Measurements from ENCODE around the gene OR10H1.
"Not testable (repeated sequence)": the region's sequence is repeated elsewhere in the genome, so short reads cannot be mapped to it uniquely, and the experiment has no call there.

Gene OR10H1, protein sequence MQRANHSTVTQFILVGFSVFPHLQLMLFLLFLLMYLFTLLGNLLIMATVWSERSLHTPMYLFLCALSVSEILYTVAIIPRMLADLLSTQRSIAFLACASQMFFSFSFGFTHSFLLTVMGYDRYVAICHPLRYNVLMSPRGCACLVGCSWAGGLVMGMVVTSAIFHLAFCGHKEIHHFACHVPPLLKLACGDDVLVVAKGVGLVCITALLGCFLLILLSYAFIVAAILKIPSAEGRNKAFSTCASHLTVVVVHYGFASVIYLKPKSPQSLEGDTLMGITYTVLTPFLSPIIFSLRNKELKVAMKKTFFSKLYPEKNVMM

GRCh38 chr19:15815306-15815705, at the start of gene OR10H1:
OR10H1 (minus strand) TSS chr19:15815664; CDS start chr19:15808037, 7,627 bp downstream.
- no peak for DNase-seq (ENCODE audit: low read depth)

- DNase-seq (ENCODE audit: low read depth), result no peak
Observed at GRCh38 chr19:15864824-15865223, 49.4 kb upstream of the OR10H1 start.

DNA sequence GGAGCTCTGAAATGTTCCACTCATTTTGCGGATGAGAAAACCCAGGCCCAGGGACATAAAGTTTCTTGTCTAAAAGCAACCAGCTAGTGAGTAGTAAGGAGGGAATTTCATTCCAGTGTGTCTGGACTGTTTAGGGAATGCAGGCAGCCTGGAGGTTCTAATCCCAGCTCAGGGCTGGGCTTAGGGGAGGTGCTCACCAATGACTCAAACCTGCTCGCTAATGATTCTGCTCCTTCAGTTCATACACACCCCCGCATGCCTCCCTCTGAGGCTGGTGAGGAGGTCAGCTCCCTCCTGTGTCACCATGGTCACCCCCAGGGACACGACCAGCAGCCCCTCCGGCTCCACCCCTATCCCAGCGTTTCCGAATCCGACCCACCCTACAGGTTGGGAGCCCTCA, 47.8 kb upstream of the OR10H1 start:
- no peak for DNase-seq (ENCODE audit: low read depth)

DNA sequence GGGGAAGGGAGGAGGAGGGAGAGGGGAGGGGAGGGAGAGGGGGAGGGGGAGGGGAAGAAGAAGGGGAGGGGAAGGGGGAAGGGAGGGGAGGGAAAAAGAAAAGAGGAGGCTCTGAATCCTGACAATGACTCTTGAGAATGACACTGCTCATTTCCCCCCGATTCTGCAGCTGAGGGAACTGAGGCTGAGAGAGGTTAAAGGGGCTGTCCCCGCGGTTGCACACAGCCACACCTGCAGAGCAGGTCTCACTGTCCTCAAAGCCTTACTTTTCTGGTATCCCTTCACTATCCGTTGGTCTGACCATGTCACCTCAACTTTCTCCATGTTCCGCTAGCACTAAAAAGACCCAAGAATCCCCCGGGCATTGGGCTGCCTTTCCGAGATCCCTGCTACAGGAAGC, 47.0 kb upstream of the OR10H1 start:
- DNase-seq (ENCODE audit: low read depth), result no peak

DNA sequence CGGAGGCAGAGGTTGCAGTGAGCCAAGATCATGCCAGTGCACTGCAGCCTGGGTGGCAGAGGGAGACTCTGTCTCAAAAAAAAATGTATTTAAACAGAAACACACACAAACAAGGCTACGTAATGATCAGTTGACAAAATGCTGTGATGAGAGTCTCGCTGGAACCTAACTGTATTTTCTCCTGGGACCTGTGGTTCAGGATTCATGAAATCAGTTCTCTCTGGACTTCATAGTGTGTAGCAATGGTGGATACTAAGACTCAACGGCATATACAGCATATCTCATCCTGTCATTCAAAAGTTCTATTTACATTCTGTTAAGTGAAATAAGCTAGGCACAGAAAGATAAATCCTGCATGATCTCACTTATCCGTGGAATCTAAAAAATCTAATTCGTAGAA, 45.1 kb upstream of the OR10H1 start:
- DNase-seq (ENCODE audit: low read depth), result no peak

DNA sequence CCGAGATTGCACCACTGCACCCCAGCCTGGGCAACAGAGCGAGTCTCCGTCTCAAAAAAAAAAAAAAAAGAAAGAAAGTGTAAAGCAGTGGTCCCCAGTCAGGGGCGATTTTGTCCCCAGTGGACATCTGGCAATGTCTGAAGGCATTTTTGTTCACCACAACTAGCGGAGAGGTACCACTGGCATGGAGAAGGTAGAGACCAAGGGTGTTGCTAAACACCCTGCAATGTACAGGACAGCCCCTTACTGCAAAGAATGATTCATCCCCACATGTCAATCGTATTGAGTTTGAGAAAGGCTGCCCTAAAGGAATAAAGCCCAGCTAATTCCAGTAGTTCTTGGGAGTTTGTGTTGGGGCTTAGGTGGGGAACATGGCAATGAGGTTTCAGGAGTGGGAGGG, 43.7 kb upstream of the OR10H1 start:
- no peak for DNase-seq (ENCODE audit: low read depth)

DNA sequence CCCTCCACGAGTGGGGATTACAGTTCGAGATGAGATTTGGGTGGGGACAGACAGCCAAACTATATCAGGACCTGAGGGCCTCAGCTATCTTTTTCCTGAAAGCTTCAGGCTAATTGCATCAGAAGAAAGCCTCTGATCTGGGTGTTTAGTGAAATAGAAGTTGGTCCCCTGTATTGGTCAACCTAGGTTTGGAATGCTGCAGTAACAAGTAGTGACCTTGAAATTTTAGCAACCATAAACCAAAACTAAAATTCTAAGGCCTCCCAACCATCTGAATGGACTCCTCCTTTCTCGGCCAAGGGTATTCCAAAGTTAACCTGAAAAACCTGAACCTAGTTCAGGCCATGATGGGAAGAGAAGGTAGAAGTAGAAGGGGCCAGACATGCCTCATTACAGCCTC, 34.9 kb upstream of the OR10H1 start:
- DNase-seq (ENCODE audit: low read depth), result no peak

DNA sequence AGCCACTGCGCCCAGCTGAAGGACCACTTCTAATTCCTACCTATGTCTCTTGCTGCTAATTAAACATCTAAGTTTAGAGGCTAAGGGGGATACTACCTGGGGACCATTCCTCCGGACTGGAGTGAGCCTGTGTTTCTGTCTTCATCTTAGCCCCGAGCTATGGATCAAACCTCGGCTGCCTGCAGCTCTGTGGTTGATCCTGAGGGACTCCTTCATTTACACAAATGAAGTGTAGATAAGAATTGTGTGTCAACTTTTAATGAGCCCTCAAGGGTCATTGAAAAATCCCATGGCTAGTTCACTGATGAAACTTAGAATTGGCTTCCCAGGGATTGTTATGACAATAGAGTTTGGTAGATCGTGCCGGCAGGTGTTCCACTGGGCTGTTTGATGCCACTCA, 31.5 kb upstream of the OR10H1 start:
- no peak for DNase-seq (ENCODE audit: low read depth)

- DNase-seq (ENCODE audit: low read depth), result not testable (repeated sequence)
Observed at GRCh38 chr19:15843894-15844222, 28.4 kb upstream of the OR10H1 start.

GRCh38 chr19:15843203-15843893, 27.9 kb upstream of the OR10H1 start:
- no peak for DNase-seq (ENCODE audit: low read depth)

GRCh38 chr19:15841875-15842569, 26.6 kb upstream of the OR10H1 start:
- no peak for DNase-seq (ENCODE audit: low read depth)

- DNase-seq (ENCODE audit: low read depth), result no peak
Observed at GRCh38 chr19:15840833-15841232, 25.4 kb upstream of the OR10H1 start.

DNA sequence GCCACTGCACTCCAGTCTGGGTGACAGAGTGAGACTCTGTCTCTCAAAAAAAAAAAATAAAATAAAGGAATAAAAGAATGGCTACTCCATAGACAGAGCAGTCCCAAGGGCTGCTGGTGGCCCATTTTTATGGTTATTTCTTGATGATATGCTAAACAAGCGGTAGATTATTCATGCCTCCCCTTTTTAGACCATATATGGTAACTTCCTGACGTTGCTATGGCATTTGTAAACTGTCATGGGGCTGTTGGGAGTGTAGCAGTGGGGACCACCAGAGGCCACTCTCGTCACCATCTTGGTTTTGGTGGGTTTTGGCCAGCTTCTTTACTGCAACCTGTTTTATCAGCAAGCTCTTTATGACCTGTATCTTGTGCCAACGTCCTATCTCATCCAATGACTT, 24.4 kb upstream of the OR10H1 start:
- not testable (repeated sequence) for DNase-seq (ENCODE audit: low read depth)

DNA sequence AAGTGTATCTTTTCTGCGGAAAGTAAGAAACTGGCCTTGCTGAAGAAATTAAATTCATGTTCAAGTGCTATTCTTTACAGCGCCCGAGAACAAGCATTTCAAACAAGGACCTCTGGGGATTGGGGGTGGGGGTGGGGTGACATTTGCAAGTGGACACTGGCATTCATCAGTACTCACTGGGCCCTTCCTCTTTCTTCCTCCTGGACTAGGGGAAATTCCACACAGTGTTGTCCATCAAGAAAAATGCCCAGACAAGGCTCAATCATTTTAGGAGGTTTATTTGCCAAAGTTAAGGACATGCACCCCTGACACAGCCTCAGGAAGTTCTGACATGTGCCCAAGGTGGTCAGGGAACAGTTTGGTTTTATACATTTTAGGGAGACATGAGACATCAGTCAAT, 22.9 kb upstream of the OR10H1 start:
- no peak for DNase-seq (ENCODE audit: low read depth)

GRCh38 chr19:15837221-15837731, 21.8 kb upstream of the OR10H1 start:
- DNase-seq (ENCODE audit: low read depth), result peak; percentile 4

DNA sequence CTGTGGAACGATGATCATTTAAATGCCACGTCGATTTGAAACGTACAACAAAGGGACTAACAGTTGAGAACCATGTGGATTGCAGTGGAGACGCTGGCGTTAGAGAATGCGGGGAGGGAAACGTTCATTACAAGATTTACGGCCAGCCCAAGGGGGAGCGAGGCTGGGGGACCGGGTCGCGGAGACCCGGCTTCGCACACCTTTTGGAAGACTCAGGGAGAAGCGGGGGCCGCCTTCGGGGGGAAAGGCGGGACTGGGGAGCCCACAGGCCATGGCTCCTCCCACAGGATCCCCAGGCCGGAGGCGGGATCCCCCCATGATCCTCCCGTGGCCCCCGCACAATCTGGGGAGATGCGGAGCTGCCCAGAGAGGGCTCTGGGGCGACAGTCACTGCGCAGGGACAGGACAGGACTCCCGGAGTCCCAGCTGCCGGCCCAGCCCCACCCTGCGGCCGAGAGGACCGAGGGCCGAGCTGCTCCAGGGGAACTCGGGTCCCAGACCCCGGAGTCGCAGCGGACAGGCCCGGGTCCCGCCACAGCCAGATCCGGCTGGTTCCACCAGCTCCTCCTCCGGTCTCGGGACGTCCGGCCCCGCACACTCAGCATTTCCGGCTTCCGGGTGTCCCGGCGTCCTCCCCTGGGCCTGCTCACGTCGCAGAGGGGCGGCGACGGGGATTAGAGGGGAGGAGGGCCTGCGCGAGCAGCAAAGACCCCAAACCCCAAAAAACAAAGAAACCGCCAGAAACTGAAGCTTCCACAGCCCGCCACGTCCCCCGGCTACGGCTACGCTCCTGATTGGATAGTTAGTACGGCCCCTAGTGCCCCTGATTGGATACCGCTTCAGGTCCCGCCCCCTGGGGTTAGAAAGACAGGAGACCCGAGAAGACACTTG, 21.1 kb upstream of the OR10H1 start:
- DNase-seq (ENCODE audit: low read depth), result peak; percentile 92

GRCh38 chr19:15835565-15836329, 20.3 kb upstream of the OR10H1 start:
- DNase-seq (ENCODE audit: low read depth), result peak; percentile 6

DNA sequence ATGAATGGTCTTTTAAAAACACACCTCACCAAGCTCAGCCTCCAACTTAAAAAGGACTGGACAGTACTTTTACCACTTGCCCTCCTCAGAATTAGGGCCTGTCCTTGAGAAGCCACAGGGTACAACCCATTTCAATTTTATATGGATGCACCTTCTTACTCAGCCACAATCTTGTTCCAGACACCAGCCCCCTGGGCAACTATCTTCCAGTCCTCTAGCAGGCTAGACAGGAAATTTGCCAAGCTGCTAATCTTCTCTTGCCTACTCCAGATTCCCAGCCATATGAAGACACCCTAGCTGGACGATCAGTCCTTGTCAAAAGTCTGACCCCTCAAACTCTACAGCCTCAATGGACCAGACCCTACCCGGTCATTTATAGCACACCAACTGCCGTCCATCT, 18.8 kb upstream of the OR10H1 start:
- not testable (repeated sequence) for DNase-seq (ENCODE audit: low read depth)

DNA sequence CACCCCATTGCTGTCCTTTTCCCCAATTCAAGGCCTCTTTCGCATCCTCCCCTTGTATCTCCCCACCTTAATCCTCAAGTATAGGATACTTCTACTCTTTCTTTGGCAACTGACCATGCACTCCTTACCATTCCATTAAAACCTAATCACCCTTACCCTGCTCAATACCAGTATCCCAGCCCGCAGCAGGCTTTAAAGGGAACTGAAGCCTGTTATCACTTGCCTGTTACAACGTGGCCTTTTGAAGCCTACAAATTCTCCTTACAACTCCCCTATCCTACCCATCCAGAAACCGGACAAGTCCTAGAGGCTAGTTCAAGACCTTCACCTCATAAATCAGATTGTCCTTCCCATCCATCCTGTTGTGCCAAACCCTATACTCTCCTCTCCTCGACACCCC, 16.2 kb upstream of the OR10H1 start:
- DNase-seq (ENCODE audit: low read depth), result no peak

GRCh38 chr19:15829786-15830185, 14.3 kb upstream of the OR10H1 start:
- no peak for DNase-seq (ENCODE audit: low read depth)

DNA sequence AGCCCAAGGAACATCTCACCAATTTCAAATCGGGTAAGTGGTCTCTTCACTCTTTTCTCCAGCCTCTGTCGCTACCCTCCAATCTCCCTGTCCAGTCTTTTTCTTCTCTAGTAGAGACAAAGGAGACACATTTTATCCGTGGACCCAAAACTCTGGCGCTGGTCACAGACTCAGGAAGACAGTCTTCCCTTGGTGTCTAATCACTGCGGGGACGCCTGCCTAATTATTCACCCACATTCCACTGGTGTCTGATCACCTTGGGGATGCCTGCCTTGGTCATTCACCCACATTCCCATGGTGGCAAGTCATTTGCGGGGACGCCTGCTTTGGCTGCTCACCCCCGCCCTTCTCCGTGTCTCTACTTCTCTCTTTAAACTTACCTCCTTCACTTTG, 13.8 kb upstream of the OR10H1 start:
- no peak for DNase-seq (ENCODE audit: low read depth)
